ENCODE data around the gene UBL3. TPM values are rescaled to one million over a fixed set of nuclear protein-coding genes. Genes with fewer than 3 reads are reported as not detected.

Gene UBL3
- total RNA-seq, 1 donor from 2014 or later = 17.9 TPM

DNA sequence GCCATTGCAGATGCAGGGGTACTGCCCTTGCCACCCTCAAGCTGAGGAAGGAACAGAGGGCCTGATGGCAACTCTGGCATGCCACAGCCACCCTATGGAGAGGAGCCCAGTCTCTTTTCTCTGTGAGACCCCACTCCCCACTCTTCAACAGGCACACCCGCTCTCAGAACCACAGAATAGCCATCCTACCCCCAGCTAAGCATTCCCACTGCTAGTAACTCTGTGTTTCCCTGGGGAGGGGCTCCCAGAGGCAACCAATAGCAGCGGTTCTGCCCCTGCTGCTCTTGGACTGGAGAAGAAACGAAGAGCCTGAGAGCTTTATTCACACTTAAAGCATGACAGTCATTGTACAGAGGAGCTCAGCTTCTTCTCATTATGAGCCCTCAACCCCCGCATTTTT is 49.3 kb downstream of the UBL3 start:
- POLR2A ChIA-PET = no interaction called here
- Mint-ChIP-seq H3K36me3 (ENCODE audit: low read depth) (no peaks in the 10 kb centered on the region), H3K27ac (no peak overlapping the region), H3K27me3 (no peaks in the 10 kb centered on the region), H3K4me1 (peaks cover 16% of the 10 kb centered on the region), H3K9me3 (no peaks in the 10 kb centered on the region), H3K4me3 (no peak overlapping the region)
- CTCF ChIA-PET = interaction anchor here (1.6 kb wide), 1 partner anchor 30 kb away, joined by 4 read pairs; no protein-coding TSS in a partner anchor
- intact Hi-C loops (cut with micrococcal nuclease) = no loop called here
- TF ChIP-seq, protein P1, sequence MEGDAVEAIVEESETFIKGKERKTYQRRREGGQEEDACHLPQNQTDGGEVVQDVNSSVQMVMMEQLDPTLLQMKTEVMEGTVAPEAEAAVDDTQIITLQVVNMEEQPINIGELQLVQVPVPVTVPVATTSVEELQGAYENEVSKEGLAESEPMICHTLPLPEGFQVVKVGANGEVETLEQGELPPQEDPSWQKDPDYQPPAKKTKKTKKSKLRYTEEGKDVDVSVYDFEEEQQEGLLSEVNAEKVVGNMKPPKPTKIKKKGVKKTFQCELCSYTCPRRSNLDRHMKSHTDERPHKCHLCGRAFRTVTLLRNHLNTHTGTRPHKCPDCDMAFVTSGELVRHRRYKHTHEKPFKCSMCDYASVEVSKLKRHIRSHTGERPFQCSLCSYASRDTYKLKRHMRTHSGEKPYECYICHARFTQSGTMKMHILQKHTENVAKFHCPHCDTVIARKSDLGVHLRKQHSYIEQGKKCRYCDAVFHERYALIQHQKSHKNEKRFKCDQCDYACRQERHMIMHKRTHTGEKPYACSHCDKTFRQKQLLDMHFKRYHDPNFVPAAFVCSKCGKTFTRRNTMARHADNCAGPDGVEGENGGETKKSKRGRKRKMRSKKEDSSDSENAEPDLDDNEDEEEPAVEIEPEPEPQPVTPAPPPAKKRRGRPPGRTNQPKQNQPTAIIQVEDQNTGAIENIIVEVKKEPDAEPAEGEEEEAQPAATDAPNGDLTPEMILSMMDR (IDR thresholded peaks at IDR 0.05) = no peak
- DNase-seq (no peak), ATAC-seq (ENCODE audit: low read depth) (no peak)

DNA sequence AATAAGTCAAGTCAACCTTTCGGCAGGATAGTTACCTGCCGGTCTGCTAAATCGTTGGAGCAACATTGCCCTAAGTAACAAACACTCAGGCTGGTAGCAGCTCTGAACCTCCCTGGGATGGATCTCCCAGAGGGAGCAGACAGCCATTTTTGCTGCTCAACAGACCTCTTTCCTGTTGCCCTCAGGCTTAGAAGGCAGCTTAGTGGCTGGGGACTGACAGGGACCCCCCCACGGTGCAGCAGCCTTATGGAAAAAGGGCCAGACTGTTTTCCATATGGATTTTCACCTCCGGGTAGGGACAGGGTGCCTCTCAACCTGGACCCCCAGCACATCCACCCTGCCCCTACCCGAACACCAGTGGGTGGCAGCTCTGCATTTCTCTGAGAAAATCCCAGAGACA is 49.7 kb downstream of the UBL3 start:
- CTCF ChIA-PET = interaction anchor here (1.6 kb wide), 1 partner anchor 30 kb away, joined by 4 read pairs; no protein-coding TSS in a partner anchor
- DNase-seq (no peak), ATAC-seq (ENCODE audit: low read depth) (no peak)
- no peaks in the 10 kb centered on the region for H3K27me3 Mint-ChIP-seq
- H3K4me1 Mint-ChIP-seq = peaks cover 16% of the 10 kb centered on the region
- no peak overlapping the region for H3K27ac Mint-ChIP-seq
- no peak overlapping the region for H3K4me3 Mint-ChIP-seq
- intact Hi-C loops (cut with micrococcal nuclease) = no loop called here
- no peaks in the 10 kb centered on the region for H3K9me3 Mint-ChIP-seq
- TF ChIP-seq, protein P1 (IDR thresholded peaks at IDR 0.05) = no peak
- POLR2A ChIA-PET = no interaction called here
- no peaks in the 10 kb centered on the region for H3K36me3 Mint-ChIP-seq (ENCODE audit: low read depth)

DNA sequence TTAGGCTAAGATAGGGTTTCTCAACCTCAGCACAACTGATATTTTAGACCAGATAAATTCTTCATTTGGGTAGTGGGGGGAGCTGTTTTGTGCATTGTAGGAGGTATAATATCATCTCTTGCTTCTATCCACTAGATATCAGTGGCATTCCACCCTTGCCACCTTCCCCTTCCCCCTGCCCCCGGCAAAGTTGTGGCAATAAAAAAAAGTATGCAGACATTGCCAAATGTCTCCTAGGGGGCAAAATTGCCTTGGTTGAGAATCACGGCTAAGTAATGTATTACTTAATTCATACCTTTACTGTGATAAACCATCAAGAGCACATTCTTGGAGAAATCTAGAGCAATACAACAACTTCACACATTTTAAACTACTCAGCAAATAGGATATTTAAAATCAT is 51.4 kb downstream of the UBL3 start:
- ChIA-PET POLR2A (no interaction called here), CTCF (no interaction called here)
- Mint-ChIP-seq H3K9me3 (no peaks in the 10 kb centered on the region), H3K27me3 (no peaks in the 10 kb centered on the region), H3K27ac (no peak overlapping the region), H3K36me3 (ENCODE audit: low read depth) (no peaks in the 10 kb centered on the region), H3K4me3 (no peak overlapping the region), H3K4me1 (peaks cover 25% of the 10 kb centered on the region)
- no peak for ATAC-seq (ENCODE audit: low read depth)
- TF ChIP-seq, protein P1 (IDR thresholded peaks at IDR 0.05) = no peak
- intact Hi-C loops (cut with micrococcal nuclease) = no loop called here
- no peak for DNase-seq

DNA sequence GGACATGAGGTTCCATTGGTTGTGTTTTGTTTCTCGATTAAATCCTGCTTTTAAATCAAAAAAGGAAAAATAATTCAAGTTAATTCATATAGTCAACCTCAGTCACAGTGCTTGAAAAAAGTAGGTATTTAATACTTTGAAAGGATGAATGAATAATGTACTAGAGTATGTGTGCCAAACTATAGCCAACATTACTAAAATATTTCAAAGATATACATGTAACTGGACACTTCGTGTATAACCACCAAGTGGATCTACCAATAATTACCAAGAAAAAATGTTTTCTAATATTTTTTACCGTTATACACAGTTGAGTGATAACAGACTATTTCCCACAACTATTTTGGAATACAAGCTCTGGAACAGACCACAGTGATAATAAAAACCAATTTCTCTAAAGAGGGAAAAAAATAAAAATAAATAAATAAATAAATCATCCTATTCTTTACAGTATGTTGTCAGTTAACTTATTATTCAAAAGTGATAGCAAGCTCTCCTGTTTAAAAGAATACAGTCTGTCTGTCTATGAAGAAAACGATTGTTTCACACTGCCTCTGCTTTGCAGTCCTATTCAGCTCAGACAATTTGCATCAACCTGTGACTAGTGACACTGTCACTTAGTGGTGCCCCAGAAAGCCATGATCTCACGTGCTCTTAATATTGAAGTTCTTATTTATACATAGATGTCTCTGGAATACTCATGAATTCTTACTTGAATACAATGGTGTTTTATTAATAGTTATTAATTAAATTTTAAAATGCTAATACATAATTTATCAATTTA is 58.2 kb downstream of the UBL3 start:
- intact Hi-C loops (cut with micrococcal nuclease) = no loop called here
- no peaks in the 10 kb centered on the region for H3K27me3 Mint-ChIP-seq
- H3K4me1 Mint-ChIP-seq = peaks cover 48% of the 10 kb centered on the region
- no peak overlapping the region for H3K27ac Mint-ChIP-seq
- DNase-seq = no peak
- TF ChIP-seq, protein P1 (IDR thresholded peaks at IDR 0.05) = no peak
- no peaks in the 10 kb centered on the region for H3K36me3 Mint-ChIP-seq (ENCODE audit: low read depth)
- ATAC-seq (ENCODE audit: low read depth) = no peak
- ChIA-PET CTCF (no interaction called here), POLR2A (no interaction called here)
- no peak overlapping the region for H3K4me3 Mint-ChIP-seq
- H3K9me3 Mint-ChIP-seq = no peaks in the 10 kb centered on the region

DNA sequence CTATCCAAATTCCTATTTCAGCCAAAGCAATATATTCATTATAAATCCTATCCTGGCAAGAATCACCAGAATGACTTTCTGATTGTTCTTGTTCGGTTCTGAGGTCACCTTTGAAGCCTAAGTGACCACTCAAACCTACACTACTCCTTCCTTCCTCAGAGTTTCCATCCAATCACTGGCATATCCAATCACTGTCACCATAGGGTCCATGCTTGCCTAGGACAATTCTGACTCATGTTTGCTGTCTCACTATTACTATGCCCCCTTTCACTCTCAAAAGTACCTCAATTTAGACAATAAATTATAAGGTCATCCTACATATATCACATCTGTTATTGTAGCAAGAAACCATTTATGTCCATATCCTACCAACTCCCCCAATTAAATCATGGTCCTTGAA is 58.9 kb downstream of the UBL3 start:
- Mint-ChIP-seq H3K4me3 (no peak overlapping the region), H3K4me1 (peaks cover 43% of the 10 kb centered on the region), H3K9me3 (no peaks in the 10 kb centered on the region), H3K27me3 (no peaks in the 10 kb centered on the region), H3K36me3 (ENCODE audit: low read depth) (no peaks in the 10 kb centered on the region), H3K27ac (no peak overlapping the region)
- no peak for ATAC-seq (ENCODE audit: low read depth)
- POLR2A ChIA-PET = no interaction called here
- no peak for DNase-seq
- intact Hi-C loops (cut with micrococcal nuclease) = no loop called here
- TF ChIP-seq, protein P1 (IDR thresholded peaks at IDR 0.05) = no peak
- CTCF ChIA-PET = no interaction called here

All from activated B cell treated with CpG ODN at 0.5 μM for 24 hours (primary cell).